Hypothalamus (tissue), 51 donors: ENCODE results near the gene UAP1.
"Not testable (repeated sequence)": the region's sequence is repeated elsewhere in the genome, so short reads cannot be mapped to it uniquely, and the experiment has no call there.

Experiments
- DNase-seq, 51 donors: peaks; one replicate each; lab custom pipeline; 2025; lab: John Stamatoyannopoulos, UW

UAP1 gene

GRCh38 chr1:162564762-162565218 is 3.3 kb downstream of the UAP1 start:
- DNase-seq, result no peak

GRCh38 chr1:162565460-162565859 is 3.9 kb downstream of the UAP1 start:
- no peak for DNase-seq

GRCh38 chr1:162566870-162567269 is 5.3 kb downstream of the UAP1 start:
- no peak for DNase-seq

- no peak for DNase-seq
These were observed 7.3 kb downstream of the UAP1 start for GRCh38 chr1:162568802-162569201.

- DNase-seq, result no peak
These were observed 9.2 kb downstream of the UAP1 start for GRCh38 chr1:162570718-162571117.

GRCh38 chr1:162571121-162571520 is 9.6 kb downstream of the UAP1 start:
- not testable (repeated sequence) for DNase-seq

GRCh38 chr1:162571696-162572095 is 10.2 kb downstream of the UAP1 start:
- no peak for DNase-seq

GRCh38 chr1:162573136-162573535 is 11.6 kb downstream of the UAP1 start:
- DNase-seq, result no peak

- DNase-seq, result no peak
These were observed 16.7 kb downstream of the UAP1 start for GRCh38 chr1:162578071-162578700.

- no peak for DNase-seq
These were observed 17.4 kb downstream of the UAP1 start for GRCh38 chr1:162578936-162579335.

- DNase-seq, result no peak
These were observed 18.8 kb downstream of the UAP1 start for GRCh38 chr1:162580308-162580707.

- not testable (repeated sequence) for DNase-seq
These were observed 21.4 kb downstream of the UAP1 start for GRCh38 chr1:162582901-162583300.

GRCh38 chr1:162585101-162585500 is 23.6 kb downstream of the UAP1 start:
- DNase-seq, result not testable (repeated sequence)

GRCh38 chr1:162587347-162587746 is 25.8 kb downstream of the UAP1 start:
- DNase-seq, result no peak

GRCh38 chr1:162587761-162588260 is 26.3 kb downstream of the UAP1 start:
- no peak for DNase-seq

GRCh38 chr1:162590101-162590500 is 28.6 kb downstream of the UAP1 start:
- DNase-seq, result no peak

GRCh38 chr1:162590686-162591085 is 29.2 kb downstream of the UAP1 start:
- no peak for DNase-seq

- no peak for DNase-seq
These were observed 35.1 kb downstream of the UAP1 start for GRCh38 chr1:162596514-162597170.

- DNase-seq, result no peak
These were observed 37.9 kb downstream of the UAP1 start for GRCh38 chr1:162599451-162599850.

GRCh38 chr1:162603117-162603516 is 41.6 kb downstream of the UAP1 start:
- not testable (repeated sequence) for DNase-seq

- no peak for DNase-seq
These were observed 43.9 kb downstream of the UAP1 start for GRCh38 chr1:162605225-162605927.

GRCh38 chr1:162609306-162609705 is 47.8 kb downstream of the UAP1 start:
- no peak for DNase-seq
